ENCODE measurements around the gene CTNND2. TPM values are rescaled to one million over a fixed set of nuclear protein-coding genes. Genes with fewer than 3 reads are reported as not detected.

The CTNND2 gene
- total RNA-seq, 1 donor from 2014 or later = 18.4 TPM

GRCh38 chr5:11809407-11809806 is 94.8 kb downstream of the CTNND2 start:
- Histone ChIP-seq H3K4me1 (no peaks in the 10 kb centered on the region), H3K27ac (replicated peaks) (no peak overlapping the region), H3K4me3 (no peak overlapping the region), H3K27me3 (ENCODE audit: low read depth) (no peaks in the 10 kb centered on the region), H3K36me3 (no peaks in the 10 kb centered on the region), H3K9me3 (replicated peaks) (no peaks in the 10 kb centered on the region)
- intact Hi-C loops (cut with micrococcal nuclease) = no loop called here
- no peak for TF ChIP-seq CTCF (IDR thresholded peaks at IDR 0.05; ENCODE audit: borderline replicate concordance)
- no peak for DNase-seq

GRCh38 chr5:11803436-11803835 is 100.8 kb downstream of the CTNND2 start:
- H3K27ac ChIP-seq (replicated peaks) = no peak overlapping the region
- no peaks in the 10 kb centered on the region for H3K36me3 ChIP-seq
- no peak overlapping the region for H3K4me3 ChIP-seq
- intact Hi-C loops (cut with micrococcal nuclease) = no loop called here
- no peaks in the 10 kb centered on the region for H3K4me1 ChIP-seq
- no peak for DNase-seq
- no peak for TF ChIP-seq CTCF (IDR thresholded peaks at IDR 0.05; ENCODE audit: borderline replicate concordance)
- H3K27me3 ChIP-seq (ENCODE audit: low read depth) = no peaks in the 10 kb centered on the region
- no peaks in the 10 kb centered on the region for H3K9me3 ChIP-seq (replicated peaks)

GRCh38 chr5:11801061-11801460 is 103.2 kb downstream of the CTNND2 start:
- Histone ChIP-seq H3K9me3 (replicated peaks) (no peaks in the 10 kb centered on the region), H3K27me3 (ENCODE audit: low read depth) (no peaks in the 10 kb centered on the region), H3K27ac (replicated peaks) (no peak overlapping the region), H3K36me3 (no peaks in the 10 kb centered on the region), H3K4me1 (no peaks in the 10 kb centered on the region), H3K4me3 (no peak overlapping the region)
- no peak for DNase-seq
- intact Hi-C loops (cut with micrococcal nuclease) = no loop called here
- TF ChIP-seq CTCF (IDR thresholded peaks at IDR 0.05; ENCODE audit: borderline replicate concordance) = no peak

- Histone ChIP-seq H3K27me3 (ENCODE audit: low read depth) (no peaks in the 10 kb centered on the region), H3K36me3 (no peaks in the 10 kb centered on the region), H3K27ac (replicated peaks) (no peak overlapping the region), H3K9me3 (replicated peaks) (no peaks in the 10 kb centered on the region), H3K4me3 (no peak overlapping the region), H3K4me1 (no peaks in the 10 kb centered on the region)
- DNase-seq = no peak
- intact Hi-C loops (cut with micrococcal nuclease) = no loop called here
- TF ChIP-seq CTCF (IDR thresholded peaks at IDR 0.05; ENCODE audit: borderline replicate concordance) = no peak
These were observed 107.1 kb downstream of the CTNND2 start for GRCh38 chr5:11797132-11797531.

GRCh38 chr5:11793396-11793795 is 110.8 kb downstream of the CTNND2 start:
- DNase-seq = no peak
- H3K27ac ChIP-seq (replicated peaks) = no peak overlapping the region
- no peaks in the 10 kb centered on the region for H3K27me3 ChIP-seq (ENCODE audit: low read depth)
- intact Hi-C loops (cut with micrococcal nuclease) = no loop called here
- H3K4me1 ChIP-seq = no peaks in the 10 kb centered on the region
- H3K9me3 ChIP-seq (replicated peaks) = no peaks in the 10 kb centered on the region
- no peak overlapping the region for H3K4me3 ChIP-seq
- TF ChIP-seq CTCF (IDR thresholded peaks at IDR 0.05; ENCODE audit: borderline replicate concordance) = no peak
- H3K36me3 ChIP-seq = no peaks in the 10 kb centered on the region

- Histone ChIP-seq H3K4me1 (no peaks in the 10 kb centered on the region), H3K9me3 (replicated peaks) (no peaks in the 10 kb centered on the region), H3K27ac (replicated peaks) (no peak overlapping the region), H3K36me3 (no peaks in the 10 kb centered on the region), H3K27me3 (ENCODE audit: low read depth) (no peaks in the 10 kb centered on the region), H3K4me3 (no peak overlapping the region)
- intact Hi-C loops (cut with micrococcal nuclease) = no loop called here
- no peak for TF ChIP-seq CTCF (IDR thresholded peaks at IDR 0.05; ENCODE audit: borderline replicate concordance)
- no peak for DNase-seq
These were observed 111.6 kb downstream of the CTNND2 start for GRCh38 chr5:11792621-11793020.
